GM10266 (cell line): ENCODE measurements around the gene ANO10.
"Not testable (repeated sequence)": the region's sequence is repeated elsewhere in the genome, so short reads cannot be mapped to it uniquely, and the experiment has no call there.

Source experiments
- DNase-seq: peaks from one replicate; pipeline ENCODE4 v3.0.0; 2012; ENCODE audit errors: extremely low spot score
- TF ChIP-seq, protein P1 (sequence below): IDR thresholded peaks from 2 replicates; pipeline ENCODE4 v1.5.1; 2012; ENCODE audit warnings: mild to moderate bottlenecking, low read depth; ENCODE audit not compliant: control insufficient read depth, insufficient read depth; ENCODE audit errors: missing control alignments

Gene ANO10, protein sequence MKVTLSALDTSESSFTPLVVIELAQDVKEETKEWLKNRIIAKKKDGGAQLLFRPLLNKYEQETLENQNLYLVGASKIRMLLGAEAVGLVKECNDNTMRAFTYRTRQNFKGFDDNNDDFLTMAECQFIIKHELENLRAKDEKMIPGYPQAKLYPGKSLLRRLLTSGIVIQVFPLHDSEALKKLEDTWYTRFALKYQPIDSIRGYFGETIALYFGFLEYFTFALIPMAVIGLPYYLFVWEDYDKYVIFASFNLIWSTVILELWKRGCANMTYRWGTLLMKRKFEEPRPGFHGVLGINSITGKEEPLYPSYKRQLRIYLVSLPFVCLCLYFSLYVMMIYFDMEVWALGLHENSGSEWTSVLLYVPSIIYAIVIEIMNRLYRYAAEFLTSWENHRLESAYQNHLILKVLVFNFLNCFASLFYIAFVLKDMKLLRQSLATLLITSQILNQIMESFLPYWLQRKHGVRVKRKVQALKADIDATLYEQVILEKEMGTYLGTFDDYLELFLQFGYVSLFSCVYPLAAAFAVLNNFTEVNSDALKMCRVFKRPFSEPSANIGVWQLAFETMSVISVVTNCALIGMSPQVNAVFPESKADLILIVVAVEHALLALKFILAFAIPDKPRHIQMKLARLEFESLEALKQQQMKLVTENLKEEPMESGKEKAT

DNA sequence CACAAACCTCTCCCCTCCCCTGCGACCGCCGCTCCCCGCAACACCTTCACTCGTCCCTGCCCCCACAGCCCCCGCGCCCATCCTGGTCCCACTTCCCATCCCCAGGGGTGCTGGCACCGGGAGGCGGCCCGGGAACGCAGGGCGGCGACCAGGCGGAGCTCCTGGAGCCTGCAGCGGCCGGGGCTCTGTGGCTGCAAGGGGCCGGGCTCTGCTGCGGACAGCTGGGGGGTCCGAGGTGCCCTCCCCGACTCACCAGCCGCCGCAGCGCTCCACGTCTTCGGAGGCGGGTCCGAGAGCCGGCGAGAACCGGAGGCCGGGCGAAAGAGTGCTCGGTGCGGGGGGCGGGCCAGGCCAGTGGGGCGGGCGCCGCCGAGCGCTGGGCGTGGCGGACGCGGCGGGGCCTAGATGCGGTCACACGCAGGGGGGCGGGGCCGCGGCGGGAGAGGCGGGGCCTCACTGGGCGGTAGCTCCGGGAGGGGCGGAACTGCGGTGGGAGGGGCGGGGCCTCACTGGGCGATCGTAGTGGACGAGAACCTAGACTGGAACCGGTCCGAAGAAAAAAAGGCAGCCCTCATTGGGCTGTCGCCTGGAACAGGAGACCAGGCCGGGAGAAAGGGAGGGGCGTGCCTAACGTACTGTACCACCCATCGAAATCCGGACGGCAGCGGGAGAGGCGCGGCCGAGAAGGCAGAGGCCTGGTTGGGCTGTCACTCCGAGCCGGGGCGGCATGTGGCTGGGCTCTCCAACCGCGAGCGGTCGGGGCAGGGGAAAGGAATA lies at the start of gene ANO10:
Gene ANO10 (minus strand): TSS at position 356 of the 777 bp plus-strand sequence. CDS start 16,159 bp downstream, outside the sequence.
- DNase-seq, result peak; percentile 95
- TF ChIP-seq, protein P1, sequence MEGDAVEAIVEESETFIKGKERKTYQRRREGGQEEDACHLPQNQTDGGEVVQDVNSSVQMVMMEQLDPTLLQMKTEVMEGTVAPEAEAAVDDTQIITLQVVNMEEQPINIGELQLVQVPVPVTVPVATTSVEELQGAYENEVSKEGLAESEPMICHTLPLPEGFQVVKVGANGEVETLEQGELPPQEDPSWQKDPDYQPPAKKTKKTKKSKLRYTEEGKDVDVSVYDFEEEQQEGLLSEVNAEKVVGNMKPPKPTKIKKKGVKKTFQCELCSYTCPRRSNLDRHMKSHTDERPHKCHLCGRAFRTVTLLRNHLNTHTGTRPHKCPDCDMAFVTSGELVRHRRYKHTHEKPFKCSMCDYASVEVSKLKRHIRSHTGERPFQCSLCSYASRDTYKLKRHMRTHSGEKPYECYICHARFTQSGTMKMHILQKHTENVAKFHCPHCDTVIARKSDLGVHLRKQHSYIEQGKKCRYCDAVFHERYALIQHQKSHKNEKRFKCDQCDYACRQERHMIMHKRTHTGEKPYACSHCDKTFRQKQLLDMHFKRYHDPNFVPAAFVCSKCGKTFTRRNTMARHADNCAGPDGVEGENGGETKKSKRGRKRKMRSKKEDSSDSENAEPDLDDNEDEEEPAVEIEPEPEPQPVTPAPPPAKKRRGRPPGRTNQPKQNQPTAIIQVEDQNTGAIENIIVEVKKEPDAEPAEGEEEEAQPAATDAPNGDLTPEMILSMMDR, result no peak

DNA sequence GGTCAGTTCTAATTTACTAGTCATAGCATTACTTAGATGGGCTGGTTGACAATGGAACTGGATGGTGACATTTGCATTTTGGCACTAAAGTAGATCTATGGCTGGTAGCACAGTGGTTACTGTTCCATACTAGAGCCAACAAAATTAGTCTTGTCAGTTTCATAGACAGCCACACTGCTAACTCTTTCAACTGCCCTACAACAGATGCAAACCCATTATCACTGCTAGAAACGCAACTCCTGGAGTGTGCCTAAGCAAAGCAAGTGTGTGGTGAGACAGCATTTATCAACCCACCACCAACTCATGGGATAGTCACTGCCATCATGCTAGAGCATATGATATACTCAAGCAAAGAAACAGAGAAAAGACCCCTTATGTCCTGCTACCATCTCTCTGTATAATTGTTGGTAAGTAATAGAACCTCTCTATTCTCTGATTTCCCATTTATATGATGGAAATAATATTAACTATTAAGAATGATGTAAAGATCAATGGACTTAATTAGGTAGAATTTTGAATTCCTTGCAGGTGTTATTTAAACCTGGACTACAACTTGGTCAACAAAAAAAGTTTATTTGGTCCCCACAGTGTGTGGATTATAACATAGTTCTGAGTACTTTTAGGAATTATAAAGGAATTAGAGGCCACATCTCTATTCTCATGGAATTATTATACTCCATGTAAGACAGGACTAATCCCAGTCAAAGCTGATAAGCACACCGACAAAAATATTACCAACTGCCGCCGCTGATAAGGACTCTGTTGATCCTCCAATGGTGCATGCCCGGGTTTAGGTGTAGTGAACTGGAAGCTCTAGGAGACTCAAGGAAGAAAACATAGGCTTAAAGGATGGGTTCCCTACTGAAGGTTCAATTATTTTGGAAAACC lies 49.1 kb upstream of the ANO10 start:
- no peak for DNase-seq
- TF ChIP-seq, protein P1, result no peak

DNA sequence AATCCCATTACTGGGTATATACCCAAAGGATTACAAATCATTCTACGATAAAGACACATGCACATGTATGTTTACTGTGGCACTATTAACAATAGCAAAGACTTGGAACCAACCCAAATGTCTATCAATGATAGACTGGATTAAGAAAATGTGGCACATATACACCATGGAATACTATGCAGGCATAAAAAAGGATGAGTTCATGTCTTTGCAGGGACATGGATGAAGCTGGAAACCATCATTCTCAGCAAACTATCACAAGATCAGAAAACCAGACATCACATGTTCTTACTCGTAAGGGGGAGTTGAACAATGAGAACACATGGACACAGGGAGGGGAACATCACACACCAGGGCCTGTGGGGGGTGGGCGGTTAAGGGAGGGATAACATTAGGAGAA lies 43.2 kb upstream of the ANO10 start:
- DNase-seq, result not testable (repeated sequence)

DNA sequence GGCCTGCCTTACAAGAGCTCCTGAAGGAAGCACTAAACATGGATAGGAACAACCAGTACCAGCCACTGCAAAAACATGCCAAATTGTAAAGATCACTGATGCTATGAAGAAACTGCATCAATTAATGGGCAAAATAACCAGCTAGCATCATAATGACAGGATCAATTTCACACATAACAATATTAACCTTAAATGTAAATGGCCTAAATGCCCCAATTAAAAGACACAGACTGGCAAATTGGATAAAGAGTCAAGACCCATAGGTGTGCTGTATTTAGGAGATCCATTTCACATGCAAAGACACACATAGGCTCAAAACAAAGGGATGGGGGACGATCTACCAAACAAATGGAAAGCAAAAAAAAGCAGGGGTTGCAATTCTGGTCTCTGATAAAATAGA lies 39.6 kb upstream of the ANO10 start:
- DNase-seq, result not testable (repeated sequence)

DNA sequence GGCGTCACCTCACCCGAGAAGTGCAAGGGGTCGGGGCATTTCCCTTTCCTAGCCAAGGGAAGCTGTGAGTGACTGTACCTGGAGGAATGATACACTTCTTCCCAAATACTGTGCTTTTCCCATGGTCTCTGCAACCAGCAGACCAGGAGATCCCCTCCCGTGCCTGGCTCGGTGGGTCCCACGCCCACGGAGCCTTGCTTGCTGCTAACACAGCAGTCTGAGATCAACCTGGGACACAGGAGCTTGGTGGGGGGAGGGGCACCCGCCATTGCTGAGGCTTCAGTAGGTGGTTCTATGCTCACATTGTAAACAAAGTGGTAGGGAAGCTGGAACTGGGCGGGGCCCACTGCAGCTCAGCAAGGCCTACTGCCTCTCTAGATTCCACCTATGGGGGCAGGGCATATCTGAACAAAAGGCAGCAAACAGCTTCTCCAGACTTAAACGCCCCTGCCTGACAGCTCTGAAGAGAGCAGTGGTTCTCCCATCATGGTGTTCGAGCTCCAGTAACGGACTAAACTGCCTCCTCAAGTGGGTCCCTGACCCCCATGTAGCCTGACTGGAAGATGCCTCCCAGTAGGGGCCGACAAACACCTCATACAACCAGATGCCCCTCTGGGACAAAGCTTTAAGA lies 37.6 kb upstream of the ANO10 start:
- DNase-seq, result no peak
- TF ChIP-seq, protein P1, result no peak

DNA sequence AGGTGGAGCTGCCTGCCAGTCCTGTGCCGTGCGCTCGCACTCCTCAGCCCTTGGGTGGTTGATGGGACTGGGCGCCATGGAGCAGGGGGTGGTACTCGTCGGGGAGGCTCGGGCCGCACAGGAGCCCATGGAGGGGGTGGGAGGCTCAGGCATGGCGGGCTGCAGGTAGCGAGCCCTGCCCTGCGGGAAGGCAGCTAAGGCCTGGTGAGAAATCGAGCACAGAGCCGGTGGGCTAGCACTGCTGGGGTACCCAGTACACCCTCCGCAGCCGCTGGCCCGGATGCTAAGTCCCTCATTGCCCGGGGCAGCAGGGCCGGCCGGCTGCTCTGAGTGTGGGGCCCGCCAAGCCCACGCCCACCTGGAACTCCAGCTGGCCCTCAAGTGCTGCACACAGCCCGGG lies 34.6 kb upstream of the ANO10 start:
- DNase-seq, result not testable (repeated sequence)

DNA sequence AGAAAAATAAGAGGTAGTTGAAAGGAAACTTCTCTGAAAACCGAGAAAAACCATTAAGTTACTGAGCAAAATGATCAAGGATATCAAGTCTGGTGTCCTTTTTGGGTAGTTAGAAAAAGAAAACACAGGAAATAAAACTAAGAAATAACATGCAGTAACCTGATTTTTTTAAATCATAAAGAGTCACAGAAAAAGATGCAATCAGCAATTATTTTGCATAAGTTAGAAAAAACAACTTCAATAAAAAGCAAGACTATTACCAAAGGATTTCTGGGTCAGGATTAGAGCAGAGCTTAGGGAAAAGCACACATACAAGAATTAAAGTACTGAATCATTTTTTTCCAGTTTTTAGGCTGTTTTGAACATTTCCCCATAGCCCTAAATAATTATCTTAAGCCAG lies 28.5 kb upstream of the ANO10 start:
- DNase-seq, result no peak
- TF ChIP-seq, protein P1, result no peak

DNA sequence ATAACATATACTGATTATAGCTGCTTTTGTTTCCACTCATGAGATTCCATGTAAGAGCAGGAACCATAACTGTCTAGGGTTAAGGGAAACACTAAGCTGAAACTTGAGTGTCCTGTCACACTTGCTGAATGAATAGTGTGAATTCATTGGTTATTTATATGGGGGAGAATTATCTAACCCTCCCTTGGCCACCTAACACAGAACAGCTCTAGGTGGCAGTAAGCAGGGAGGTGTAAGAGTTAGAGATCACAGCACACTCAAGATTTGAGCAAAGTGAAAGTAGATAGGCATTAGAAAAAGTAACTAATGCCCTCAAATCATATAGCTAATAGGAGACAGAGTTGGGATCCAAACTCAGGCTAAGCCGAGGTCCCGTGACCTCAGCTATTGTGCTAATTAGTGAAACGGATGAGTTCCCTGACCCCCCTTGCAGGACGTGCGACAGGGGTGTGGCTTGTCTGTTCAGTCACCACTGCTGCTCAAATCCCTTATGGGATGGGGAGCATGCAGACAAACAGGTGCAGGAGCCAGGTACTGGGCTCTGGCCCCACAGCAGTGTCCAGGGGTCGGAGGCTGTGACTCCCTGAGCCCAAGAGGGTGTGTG lies 27.7 kb upstream of the ANO10 start:
- TF ChIP-seq, protein P1, result no peak
- no peak for DNase-seq
